ENCODE measurements around the gene CEP128. TPM values are rescaled to one million over a fixed set of nuclear protein-coding genes. Genes with fewer than 3 reads are reported as not detected.
A peak's percentile ranks its signal among the peaks of the same experiment; 100 is the strongest.

CEP128 gene
- polyA plus RNA-seq, 1 donor (not counting 4 experiments of a cell fraction or from before 2014, with no cell fraction given): 2.6 TPM

DNA sequence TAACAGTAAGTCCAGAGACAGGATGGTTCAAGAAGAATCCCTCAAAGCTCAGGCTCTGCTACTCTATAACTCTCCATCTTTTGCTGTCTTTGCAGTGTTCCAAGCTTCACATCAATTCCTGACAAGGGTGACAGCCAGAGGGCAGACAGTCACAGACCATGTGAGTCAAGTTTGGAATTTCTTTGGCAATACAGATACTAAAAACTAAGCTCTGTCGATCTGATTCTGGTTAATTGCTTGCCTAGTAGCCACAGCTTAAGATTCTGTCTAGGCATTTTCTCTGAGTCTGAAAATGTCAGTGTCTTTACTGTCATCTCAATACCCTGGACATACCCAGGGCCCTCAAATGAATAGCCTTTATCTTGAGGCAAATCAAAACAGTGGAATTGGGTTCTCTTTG, 153.7 kb downstream of the CEP128 start:
- dilution Hi-C loops (cut with MboI; ENCODE audit: extremely low pct_ligation_motif_present, low sequenced_read_pairs): no loop called here
- Histone ChIP-seq H3K4me1 (ENCODE audit: control insufficient read depth, extremely low read depth, insufficient read depth, low read length) (no peaks in the 10 kb centered on the region), H3K27me3 (ENCODE audit: control insufficient read depth, extremely low read depth, insufficient read depth, low read length) (no peaks in the 10 kb centered on the region), H3K4me2 (ENCODE audit: control insufficient read depth, extremely low read depth, insufficient read depth, low read depth, low read length) (no peak overlapping the region), H3K9me3 (ENCODE audit: control insufficient read depth, low read depth, low read length) (no peaks in the 10 kb centered on the region), H3K9ac (ENCODE audit: control insufficient read depth, extremely low read depth, insufficient read depth, low read length) (no peak overlapping the region), H3K27ac (ENCODE audit: control insufficient read depth, insufficient read depth, low read length) (no peak overlapping the region), H3K79me2 (ENCODE audit: control insufficient read depth, insufficient read depth, low read length) (no peaks in the 10 kb centered on the region), H3K4me3 (ENCODE audit: control insufficient read depth in 2 of 3, extremely low read depth in 1 of 3, insufficient read depth in 2 of 3, low read depth in 1 of 3, low read length in 3 of 3) (no peak overlapping the region), H3K9me1 (ENCODE audit: control insufficient read depth, extremely low read depth, insufficient read depth, low read length) (no peaks in the 10 kb centered on the region), H2AFZ (ENCODE audit: control insufficient read depth, low read length) (no peak overlapping the region), H4K20me1 (ENCODE audit: control insufficient read depth, extremely low read depth, insufficient read depth, low read length) (no peaks in the 10 kb centered on the region), H3K36me3 (ENCODE audit: control insufficient read depth in 2 of 2, extremely low read depth in 1 of 2, insufficient read depth in 2 of 2, low read length in 2 of 2) (no peaks in the 10 kb centered on the region)
- DNase-seq (ENCODE audit: low read depth, low spot score): no peak
- TF ChIP-seq, protein P1, sequence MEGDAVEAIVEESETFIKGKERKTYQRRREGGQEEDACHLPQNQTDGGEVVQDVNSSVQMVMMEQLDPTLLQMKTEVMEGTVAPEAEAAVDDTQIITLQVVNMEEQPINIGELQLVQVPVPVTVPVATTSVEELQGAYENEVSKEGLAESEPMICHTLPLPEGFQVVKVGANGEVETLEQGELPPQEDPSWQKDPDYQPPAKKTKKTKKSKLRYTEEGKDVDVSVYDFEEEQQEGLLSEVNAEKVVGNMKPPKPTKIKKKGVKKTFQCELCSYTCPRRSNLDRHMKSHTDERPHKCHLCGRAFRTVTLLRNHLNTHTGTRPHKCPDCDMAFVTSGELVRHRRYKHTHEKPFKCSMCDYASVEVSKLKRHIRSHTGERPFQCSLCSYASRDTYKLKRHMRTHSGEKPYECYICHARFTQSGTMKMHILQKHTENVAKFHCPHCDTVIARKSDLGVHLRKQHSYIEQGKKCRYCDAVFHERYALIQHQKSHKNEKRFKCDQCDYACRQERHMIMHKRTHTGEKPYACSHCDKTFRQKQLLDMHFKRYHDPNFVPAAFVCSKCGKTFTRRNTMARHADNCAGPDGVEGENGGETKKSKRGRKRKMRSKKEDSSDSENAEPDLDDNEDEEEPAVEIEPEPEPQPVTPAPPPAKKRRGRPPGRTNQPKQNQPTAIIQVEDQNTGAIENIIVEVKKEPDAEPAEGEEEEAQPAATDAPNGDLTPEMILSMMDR (optimal IDR thresholded peaks at IDR 0.05 in 1 of 3, IDR thresholded peaks at IDR 0.05 in 1 of 3, conservative IDR thresholded peaks at IDR 0.05 in 1 of 3; ENCODE audit: extremely low read depth in 1 of 3, insufficient read depth in 2 of 3, low read length in 3 of 3): no peak
- TF ChIP-seq EZH2 (IDR thresholded peaks at IDR 0.05; ENCODE audit: low read length): no peak
- peak; percentile 56 for FAIRE-seq

DNA sequence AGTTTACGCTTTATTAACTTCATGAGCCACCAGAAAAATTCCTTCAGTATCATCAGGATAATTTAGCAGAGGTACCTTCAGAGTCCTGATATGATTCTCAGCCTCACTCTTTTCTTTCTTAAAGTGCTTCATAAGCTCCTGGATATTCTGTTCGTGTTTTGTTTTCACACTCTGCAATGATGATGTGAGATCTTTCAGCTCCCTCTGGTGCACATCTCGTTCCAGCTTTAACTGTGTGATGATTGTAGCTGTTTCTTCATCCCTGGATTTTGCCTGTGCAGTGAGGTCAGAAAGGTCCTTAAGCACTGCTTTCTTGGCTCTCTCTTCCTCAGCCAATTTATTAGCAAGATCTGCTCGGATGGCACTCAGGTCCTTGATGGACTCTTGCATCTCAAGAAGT, 156.7 kb downstream of the CEP128 start:
- DNase-seq (ENCODE audit: low read depth, low spot score) (no peak), FAIRE-seq (no peak)
- H3K9me1 ChIP-seq (ENCODE audit: control insufficient read depth, extremely low read depth, insufficient read depth, low read length): no peaks in the 10 kb centered on the region
- H3K9ac ChIP-seq (ENCODE audit: control insufficient read depth, extremely low read depth, insufficient read depth, low read length): no peak overlapping the region
- no peaks in the 10 kb centered on the region for H3K9me3 ChIP-seq (ENCODE audit: control insufficient read depth, low read depth, low read length)
- H3K27me3 ChIP-seq (ENCODE audit: control insufficient read depth, extremely low read depth, insufficient read depth, low read length): no peaks in the 10 kb centered on the region
- no peak overlapping the region for H2AFZ ChIP-seq (ENCODE audit: control insufficient read depth, low read length)
- no peak overlapping the region for H3K27ac ChIP-seq (ENCODE audit: control insufficient read depth, insufficient read depth, low read length)
- no peak overlapping the region for H3K4me3 ChIP-seq (ENCODE audit: control insufficient read depth in 2 of 3, extremely low read depth in 1 of 3, insufficient read depth in 2 of 3, low read depth in 1 of 3, low read length in 3 of 3)
- H3K4me2 ChIP-seq (ENCODE audit: control insufficient read depth, extremely low read depth, insufficient read depth, low read depth, low read length): no peak overlapping the region
- dilution Hi-C loops (cut with MboI; ENCODE audit: extremely low pct_ligation_motif_present, low sequenced_read_pairs): no loop called here
- no peaks in the 10 kb centered on the region for H4K20me1 ChIP-seq (ENCODE audit: control insufficient read depth, extremely low read depth, insufficient read depth, low read length)
- no peaks in the 10 kb centered on the region for H3K36me3 ChIP-seq (ENCODE audit: control insufficient read depth in 2 of 2, extremely low read depth in 1 of 2, insufficient read depth in 2 of 2, low read length in 2 of 2)
- no peaks in the 10 kb centered on the region for H3K79me2 ChIP-seq (ENCODE audit: control insufficient read depth, insufficient read depth, low read length)
- TF ChIP-seq EZH2 (IDR thresholded peaks at IDR 0.05; ENCODE audit: low read length): no peak
- TF ChIP-seq, protein P1 (optimal IDR thresholded peaks at IDR 0.05 in 1 of 3, IDR thresholded peaks at IDR 0.05 in 1 of 3, conservative IDR thresholded peaks at IDR 0.05 in 1 of 3; ENCODE audit: extremely low read depth in 1 of 3, insufficient read depth in 2 of 3, low read length in 3 of 3): peak in 1 of 3 experiments; percentile 44
- no peaks in the 10 kb centered on the region for H3K4me1 ChIP-seq (ENCODE audit: control insufficient read depth, extremely low read depth, insufficient read depth, low read length)
